ENCODE results near the gene ADPRH. TPM values are rescaled to one million over a fixed set of nuclear protein-coding genes. Genes with fewer than 3 reads are reported as not detected.
"Not testable (repeated sequence)": the region's sequence is repeated elsewhere in the genome, so short reads cannot be mapped to it uniquely, and the experiment has no call there.

ADPRH gene
- total and polyA plus RNA-seq, 12 donors = 3.4 to 15.3 (median 12.8) TPM

DNA sequence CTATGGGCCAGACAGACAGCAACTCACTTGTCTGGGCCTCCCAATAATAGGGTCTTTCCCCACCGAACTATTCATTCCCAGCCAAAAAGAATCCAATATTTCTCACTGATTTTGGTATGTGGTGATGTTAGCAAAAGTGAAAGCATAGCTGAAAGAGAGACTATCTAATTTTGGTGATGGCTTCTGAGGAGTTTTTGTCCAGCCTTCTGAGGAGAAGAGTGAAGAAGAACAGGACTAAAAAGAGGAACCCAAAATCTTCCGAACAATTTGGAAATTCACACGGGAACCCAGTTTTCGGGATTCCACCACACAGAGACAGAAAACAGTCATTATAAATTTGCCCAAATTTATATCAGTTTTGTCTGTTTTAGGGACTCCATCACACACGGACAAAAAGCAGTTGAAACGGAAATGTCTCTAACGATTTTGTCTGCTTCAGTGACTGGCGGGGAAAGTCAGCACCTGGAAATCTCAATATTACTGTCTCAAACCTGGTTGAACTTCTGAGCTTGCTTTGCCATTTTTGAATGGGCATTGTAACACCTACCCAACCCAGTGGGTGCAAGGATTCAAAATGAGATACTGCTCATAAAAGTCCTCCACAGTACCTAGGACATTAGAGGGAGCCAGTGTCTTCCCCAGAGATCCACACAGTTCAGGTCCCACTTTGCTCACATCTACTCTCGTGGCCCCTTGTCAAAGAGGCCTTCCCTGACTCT is 28.9 kb upstream of the ADPRH start:
- Histone ChIP-seq H3K4me1 (replicated peaks in 1 of 2) (no peaks in the 10 kb centered on the region), H3K9me3 (replicated peaks in 1 of 3) (no peaks in the 10 kb centered on the region), H3K27ac (no peak overlapping the region), H3K27me3 (no peaks in the 10 kb centered on the region), H3K4me3 (no peak overlapping the region), H3K36me3 (replicated peaks in 1 of 2) (no peaks in the 10 kb centered on the region)
- intact Hi-C loops (cut with DNase I) = no loop called here
- TF ChIP-seq, protein P1, sequence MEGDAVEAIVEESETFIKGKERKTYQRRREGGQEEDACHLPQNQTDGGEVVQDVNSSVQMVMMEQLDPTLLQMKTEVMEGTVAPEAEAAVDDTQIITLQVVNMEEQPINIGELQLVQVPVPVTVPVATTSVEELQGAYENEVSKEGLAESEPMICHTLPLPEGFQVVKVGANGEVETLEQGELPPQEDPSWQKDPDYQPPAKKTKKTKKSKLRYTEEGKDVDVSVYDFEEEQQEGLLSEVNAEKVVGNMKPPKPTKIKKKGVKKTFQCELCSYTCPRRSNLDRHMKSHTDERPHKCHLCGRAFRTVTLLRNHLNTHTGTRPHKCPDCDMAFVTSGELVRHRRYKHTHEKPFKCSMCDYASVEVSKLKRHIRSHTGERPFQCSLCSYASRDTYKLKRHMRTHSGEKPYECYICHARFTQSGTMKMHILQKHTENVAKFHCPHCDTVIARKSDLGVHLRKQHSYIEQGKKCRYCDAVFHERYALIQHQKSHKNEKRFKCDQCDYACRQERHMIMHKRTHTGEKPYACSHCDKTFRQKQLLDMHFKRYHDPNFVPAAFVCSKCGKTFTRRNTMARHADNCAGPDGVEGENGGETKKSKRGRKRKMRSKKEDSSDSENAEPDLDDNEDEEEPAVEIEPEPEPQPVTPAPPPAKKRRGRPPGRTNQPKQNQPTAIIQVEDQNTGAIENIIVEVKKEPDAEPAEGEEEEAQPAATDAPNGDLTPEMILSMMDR (IDR thresholded peaks at IDR 0.05) = no peak
- no peak for TF ChIP-seq POLR2A (IDR thresholded peaks at IDR 0.05)
- WGBS, 4 donors = 83 to 90% (median 88%) methylated on average over 9 of the region's 9 CpGs
- no peak for DNase-seq

DNA sequence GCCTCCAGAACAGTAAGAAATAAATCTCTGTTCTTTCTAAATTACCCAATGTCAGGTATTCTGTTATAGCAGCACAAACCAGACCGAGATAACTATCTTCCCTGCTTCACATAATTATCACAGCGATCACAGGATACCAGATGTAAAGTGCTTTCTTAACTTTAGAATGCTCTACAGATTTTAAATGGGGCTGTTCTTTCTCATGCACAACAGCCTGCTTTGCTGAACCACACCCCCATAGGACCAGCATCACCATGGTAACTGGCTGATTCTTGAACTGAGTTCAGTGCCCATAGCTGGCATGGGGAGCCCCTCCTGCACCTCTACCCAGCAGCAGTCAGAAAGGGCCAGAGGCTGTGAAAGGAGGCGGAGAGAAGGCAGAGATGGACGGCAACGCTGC is 27.7 kb upstream of the ADPRH start:
- no peaks in the 10 kb centered on the region for H3K36me3 ChIP-seq (replicated peaks in 1 of 2)
- no peaks in the 10 kb centered on the region for H3K27me3 ChIP-seq
- H3K27ac ChIP-seq = no peak overlapping the region
- no peak for TF ChIP-seq POLR2A (IDR thresholded peaks at IDR 0.05)
- TF ChIP-seq, protein P1 (IDR thresholded peaks at IDR 0.05) = no peak
- no peak for DNase-seq
- no peak overlapping the region for H3K4me3 ChIP-seq
- H3K9me3 ChIP-seq (replicated peaks in 1 of 3) = no peaks in the 10 kb centered on the region
- WGBS, 4 donors = 84 to 91% (median 90%) methylated on average over 4 to 5 of the region's 5 CpGs
- no peaks in the 10 kb centered on the region for H3K4me1 ChIP-seq (replicated peaks in 1 of 2)
- intact Hi-C loops (cut with DNase I) = no loop called here

DNA sequence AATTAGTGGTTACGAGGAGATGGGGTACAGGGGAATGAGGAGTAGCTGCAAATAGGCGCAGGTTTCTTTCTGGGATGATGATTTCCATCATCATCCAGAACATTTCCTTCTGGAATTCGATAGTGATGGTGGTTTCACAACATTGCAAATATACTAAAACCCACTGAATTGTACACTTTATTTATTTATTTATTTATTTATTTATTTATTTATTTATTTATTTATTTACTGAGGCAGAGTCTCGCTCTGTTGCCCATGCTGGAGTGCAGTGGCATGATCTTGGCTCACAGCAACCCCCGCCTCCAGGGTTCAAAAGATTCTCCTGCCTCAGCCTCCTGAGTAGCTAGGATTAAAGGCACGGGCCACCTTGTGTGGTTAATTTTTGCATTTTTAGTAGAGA is 26.4 kb upstream of the ADPRH start:
- H3K4me3 ChIP-seq; H3K36me3 ChIP-seq (replicated peaks in 1 of 2); H3K9me3 ChIP-seq (replicated peaks in 1 of 3); H3K27ac ChIP-seq; H3K4me1 ChIP-seq (replicated peaks in 1 of 2); DNase-seq; H3K27me3 ChIP-seq; intact Hi-C loops (cut with DNase I): not testable (repeated sequence)
- 89 to 93% (median 91%) methylated on average over 6 of the region's 6 CpGs for WGBS, 4 donors

DNA sequence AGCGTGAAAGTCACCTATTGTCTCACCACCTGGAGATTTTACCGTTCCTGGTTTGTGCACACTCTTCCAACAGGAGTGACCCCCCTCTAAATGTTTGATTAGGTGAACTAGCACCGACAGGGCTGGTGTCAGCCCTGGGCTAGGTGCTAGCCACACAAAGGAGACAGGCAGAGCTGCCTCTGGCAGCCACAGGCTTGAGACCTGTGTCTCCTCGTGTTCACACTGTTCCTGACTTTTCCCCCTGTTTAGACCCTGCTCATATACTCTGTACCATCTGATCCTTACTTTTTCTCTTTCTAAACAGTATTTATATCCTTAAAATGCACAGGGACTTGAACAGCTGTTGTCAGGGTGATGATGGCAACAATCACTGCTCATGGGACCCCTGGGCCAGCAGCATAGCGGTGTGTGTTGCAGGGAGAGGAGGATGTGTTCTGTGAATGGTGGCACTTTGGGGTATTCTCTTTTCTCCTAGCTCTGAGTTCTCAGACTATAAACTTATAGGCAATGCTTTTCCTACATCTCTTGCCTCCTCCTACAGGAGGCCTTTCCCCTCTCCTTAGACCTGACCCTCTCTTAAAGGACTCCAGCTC is 25.4 kb upstream of the ADPRH start:
- no peaks in the 10 kb centered on the region for H3K9me3 ChIP-seq (replicated peaks in 1 of 3)
- H3K4me1 ChIP-seq (replicated peaks in 1 of 2) = no peaks in the 10 kb centered on the region
- H3K36me3 ChIP-seq (replicated peaks in 1 of 2) = no peaks in the 10 kb centered on the region
- H3K27ac ChIP-seq = no peak overlapping the region
- DNase-seq = no peak
- 71 to 79% (median 78%) methylated on average over 5 of the region's 5 CpGs for WGBS, 4 donors
- H3K4me3 ChIP-seq = no peak overlapping the region
- TF ChIP-seq, protein P1 (IDR thresholded peaks at IDR 0.05) = no peak
- no peak for TF ChIP-seq POLR2A (IDR thresholded peaks at IDR 0.05)
- no peaks in the 10 kb centered on the region for H3K27me3 ChIP-seq
- intact Hi-C loops (cut with DNase I) = no loop called here

- intact Hi-C loops (cut with DNase I) = no loop called here
- H3K9me3 ChIP-seq (replicated peaks in 1 of 3) = no peaks in the 10 kb centered on the region
- DNase-seq = peak in 4 of 7 donors; percentile 18 to 44 (median 28)
- TF ChIP-seq, protein P1 (IDR thresholded peaks at IDR 0.05) = no peak
- H3K4me1 ChIP-seq (replicated peaks in 1 of 2) = no peaks in the 10 kb centered on the region
- H3K36me3 ChIP-seq (replicated peaks in 1 of 2) = no peaks in the 10 kb centered on the region
- no peak overlapping the region for H3K27ac ChIP-seq
- 53 to 62% (median 57%) methylated on average over 4 of the region's 4 CpGs for WGBS, 4 donors
- H3K4me3 ChIP-seq = no peak overlapping the region
- no peaks in the 10 kb centered on the region for H3K27me3 ChIP-seq
These were observed 24.0 kb upstream of the ADPRH start for GRCh38 chr3:119555309-119555735.
